Transverse colon (tissue), 4 donors: ENCODE results near the gene AATK.

Experiments used
- POLR2A ChIP-seq: fragments of 450-650 bp; IDR thresholded peaks from one replicate; pipeline ENCODE4 v1.6.1; 2016; ENCODE audit warnings: antibody characterized with exemption, mild to moderate bottlenecking, moderate library complexity
- POLR2AphosphoS5 ChIP-seq, 3 donors: sonication (generic); formaldehyde crosslinking; IDR thresholded peaks; one replicate each; pipeline ENCODE4 v1.6.1; 2016; ENCODE audit warnings: antibody characterized with exemption in 3 of 3
- TF ChIP-seq, protein P1 (sequence below), 5 experiments: fragments of 200-600 bp in 3 of 5; fragments of 450-650 bp in 2 of 5; sonication (generic) in 3 of 5; IDR thresholded peaks; 1 replicate in 2 of 5; 2 replicates in 3 of 5; pipeline ENCODE4 v1.5.1; 2016 to 2017; ENCODE audit warnings: antibody characterized with exemption in 5 of 5, inconsistent platforms in 3 of 5, mild to moderate bottlenecking in 2 of 5, moderate library complexity in 1 of 5

DNA sequence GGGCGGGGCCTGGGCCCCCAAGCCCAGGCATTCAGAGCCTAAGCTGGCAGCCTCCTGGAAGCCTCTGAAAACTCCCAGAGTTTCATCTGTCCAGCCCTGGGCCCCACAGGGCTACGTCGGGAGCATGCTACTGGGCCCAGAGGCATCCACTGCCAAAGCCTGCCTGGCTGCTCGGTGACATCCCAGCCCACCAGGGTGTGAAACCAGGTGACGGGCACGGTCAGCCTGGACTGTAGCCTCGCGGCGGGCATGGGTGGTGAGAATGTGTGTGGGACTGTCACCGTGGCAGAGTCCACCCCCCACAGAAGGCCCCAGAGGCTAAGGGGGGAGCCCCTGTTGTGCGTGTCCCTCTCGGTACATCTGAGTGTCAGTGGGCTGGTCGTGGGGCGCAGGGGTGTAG, 25.6 kb upstream of the AATK start:
- TF ChIP-seq POLR2A (no peak), POLR2AphosphoS5 (IDR thresholded peaks at IDR 0.05) (no peak)
- TF ChIP-seq, protein P1, sequence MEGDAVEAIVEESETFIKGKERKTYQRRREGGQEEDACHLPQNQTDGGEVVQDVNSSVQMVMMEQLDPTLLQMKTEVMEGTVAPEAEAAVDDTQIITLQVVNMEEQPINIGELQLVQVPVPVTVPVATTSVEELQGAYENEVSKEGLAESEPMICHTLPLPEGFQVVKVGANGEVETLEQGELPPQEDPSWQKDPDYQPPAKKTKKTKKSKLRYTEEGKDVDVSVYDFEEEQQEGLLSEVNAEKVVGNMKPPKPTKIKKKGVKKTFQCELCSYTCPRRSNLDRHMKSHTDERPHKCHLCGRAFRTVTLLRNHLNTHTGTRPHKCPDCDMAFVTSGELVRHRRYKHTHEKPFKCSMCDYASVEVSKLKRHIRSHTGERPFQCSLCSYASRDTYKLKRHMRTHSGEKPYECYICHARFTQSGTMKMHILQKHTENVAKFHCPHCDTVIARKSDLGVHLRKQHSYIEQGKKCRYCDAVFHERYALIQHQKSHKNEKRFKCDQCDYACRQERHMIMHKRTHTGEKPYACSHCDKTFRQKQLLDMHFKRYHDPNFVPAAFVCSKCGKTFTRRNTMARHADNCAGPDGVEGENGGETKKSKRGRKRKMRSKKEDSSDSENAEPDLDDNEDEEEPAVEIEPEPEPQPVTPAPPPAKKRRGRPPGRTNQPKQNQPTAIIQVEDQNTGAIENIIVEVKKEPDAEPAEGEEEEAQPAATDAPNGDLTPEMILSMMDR (IDR thresholded peaks at IDR 0.05), result no peak
